Endometrium (tissue), 2 donors: ENCODE measurements around the gene TSPOAP1.

Experiments used
- FAIRE-seq: peaks from 2 replicates; lab custom pipeline; 2012; peaks lifted over from hg19 to GRCh38; lab: Jason Lieb, UNC
- donor health status: control.
- donor health status: control.

TSPOAP1 gene

DNA sequence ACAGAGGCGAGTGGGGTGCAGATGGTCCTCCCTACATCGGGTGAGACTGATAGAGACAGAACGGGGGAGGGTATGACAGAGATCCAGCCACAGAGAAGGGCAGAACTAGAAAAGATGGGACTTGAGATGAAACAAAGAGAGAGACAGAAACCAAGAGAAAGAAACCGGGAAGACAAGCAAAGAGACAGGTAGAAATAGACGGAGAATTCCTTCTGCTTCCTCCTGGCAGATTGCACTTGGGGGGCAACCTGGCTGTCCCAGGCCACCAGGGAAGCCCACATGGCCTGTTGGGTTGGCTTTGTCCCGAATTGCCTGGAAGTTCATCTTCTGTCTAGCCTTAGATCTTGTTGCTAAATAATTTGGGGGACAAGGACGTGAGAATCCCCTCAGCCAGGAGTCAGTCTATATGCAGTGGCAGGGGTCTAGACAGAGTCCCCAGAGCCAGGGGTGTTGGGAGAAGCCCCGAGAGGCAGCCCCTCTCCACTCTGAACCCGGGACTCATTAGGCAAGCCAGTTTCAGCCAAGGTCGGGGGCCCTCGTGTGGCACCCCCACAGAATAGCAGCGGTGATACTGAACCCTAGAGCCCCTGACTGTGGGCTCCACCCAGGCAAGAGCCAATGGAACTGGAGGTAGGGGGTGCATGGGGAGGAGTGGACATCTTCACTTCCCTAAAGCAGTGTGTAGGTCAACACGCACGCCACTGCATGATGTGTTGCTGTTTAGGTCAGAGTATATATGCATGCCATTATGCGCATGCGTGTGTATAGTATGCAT lies 627 bp upstream of the TSPOAP1 start:
- FAIRE-seq: no peak

DNA sequence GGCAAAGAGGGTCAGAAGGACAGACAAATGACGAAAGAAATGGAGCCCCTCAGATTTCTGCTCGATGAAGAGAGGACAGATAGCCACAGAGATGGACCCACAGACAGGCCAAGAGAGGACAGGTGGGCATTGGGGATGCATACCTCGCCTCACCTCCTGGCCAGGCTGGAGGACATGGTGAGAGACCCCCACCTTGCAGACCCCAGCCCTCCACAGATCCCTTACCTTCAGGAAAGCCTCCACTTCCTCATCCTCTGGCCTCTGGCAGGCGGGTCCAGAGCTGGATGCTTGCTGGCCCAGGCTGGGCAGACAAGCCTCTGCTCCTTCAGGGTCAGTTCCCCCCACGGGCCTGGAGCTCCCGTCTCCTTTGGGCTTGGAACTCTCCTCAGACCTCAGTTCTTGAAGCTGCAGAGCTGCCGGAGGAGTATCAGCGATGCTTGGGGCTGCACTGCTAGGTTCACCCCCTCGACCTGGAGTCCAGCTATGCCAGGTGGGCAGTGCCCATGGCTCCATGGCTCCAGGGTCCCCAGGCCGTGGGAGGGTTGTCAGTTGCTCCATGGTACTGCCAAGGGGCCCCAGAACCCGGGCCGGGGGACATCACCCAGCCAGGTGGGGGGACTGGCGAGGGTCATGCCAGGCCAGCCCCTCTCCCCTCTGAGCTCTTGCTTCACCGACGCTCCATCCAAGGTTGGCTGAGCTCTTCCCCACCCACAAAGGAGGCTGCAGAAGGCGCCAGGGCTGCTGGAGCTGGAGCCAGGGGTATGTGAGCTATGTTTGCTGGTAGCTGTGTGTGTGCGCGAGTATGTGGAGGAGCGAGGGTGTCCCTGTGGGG lies 1.0 kb downstream of the TSPOAP1 start:
- no peak for FAIRE-seq

- no peak for FAIRE-seq
Measured at GRCh38 chr17:58326609-58327362, 1.8 kb downstream of the TSPOAP1 start.

- FAIRE-seq: no peak
Measured at GRCh38 chr17:58325976-58326468, 2.6 kb downstream of the TSPOAP1 start.

- no peak for FAIRE-seq
Measured at GRCh38 chr17:58325289-58325726, 3.3 kb downstream of the TSPOAP1 start.

DNA sequence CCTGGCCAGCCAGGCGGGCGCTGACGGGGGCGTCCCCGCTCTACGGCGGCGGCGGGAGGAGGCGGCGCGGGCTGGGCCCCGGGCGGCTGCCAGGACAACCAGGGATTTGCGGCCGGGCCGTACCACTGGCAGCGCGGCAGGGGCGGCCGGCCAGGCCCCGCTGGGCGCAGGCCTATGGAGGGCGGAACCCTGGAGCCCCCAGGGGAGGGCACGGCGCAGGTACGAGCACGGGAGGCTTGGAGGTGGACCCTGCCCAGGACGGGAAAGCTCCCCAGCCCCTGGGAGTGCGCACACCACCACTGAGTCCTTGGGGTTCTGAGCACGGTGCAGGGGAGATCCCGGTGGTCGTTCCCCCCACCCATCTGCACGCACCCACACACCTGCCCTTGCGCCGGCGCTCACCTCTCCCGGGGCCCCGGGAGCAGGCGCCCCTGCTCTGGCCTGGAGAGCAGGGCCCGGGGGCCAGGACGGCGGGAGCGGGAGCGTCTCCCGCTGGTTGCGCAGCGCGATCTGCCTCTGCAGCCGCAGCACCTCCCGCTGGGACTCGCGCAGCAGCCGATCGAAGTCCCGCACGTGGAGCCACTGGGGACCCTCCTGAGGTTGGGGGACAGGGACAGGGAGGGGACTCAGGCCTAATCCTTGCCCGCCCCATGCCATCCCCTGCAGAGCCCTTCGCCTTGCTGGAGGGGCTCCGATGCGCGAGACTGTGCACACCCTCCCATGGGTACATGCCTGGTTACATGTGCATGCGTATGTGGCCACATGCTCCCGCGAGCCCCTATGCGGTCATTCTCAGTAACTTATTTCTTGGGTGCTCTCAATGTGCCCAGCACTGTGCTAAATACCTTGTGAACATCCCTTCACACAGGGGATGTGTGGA lies 3.9 kb downstream of the TSPOAP1 start:
- no peak for FAIRE-seq

DNA sequence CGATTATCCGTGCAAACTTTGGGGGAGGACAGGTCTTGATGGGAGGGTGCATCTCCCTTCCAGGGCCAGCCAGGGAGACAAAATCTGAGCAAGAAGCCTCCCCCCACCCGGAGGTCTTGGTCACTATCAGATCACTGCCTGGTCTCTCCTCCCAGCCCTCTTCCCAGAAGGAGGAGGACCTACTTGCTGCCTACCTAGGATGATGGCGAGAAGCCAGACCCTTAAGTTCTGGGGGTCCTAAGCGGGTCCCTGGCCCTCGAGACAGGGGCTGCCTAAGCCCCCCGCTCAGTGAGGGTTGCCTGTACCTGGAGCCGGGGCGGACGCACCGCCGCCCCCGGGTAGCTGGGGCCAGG lies 4.6 kb downstream of the TSPOAP1 start:
- no peak for FAIRE-seq

DNA sequence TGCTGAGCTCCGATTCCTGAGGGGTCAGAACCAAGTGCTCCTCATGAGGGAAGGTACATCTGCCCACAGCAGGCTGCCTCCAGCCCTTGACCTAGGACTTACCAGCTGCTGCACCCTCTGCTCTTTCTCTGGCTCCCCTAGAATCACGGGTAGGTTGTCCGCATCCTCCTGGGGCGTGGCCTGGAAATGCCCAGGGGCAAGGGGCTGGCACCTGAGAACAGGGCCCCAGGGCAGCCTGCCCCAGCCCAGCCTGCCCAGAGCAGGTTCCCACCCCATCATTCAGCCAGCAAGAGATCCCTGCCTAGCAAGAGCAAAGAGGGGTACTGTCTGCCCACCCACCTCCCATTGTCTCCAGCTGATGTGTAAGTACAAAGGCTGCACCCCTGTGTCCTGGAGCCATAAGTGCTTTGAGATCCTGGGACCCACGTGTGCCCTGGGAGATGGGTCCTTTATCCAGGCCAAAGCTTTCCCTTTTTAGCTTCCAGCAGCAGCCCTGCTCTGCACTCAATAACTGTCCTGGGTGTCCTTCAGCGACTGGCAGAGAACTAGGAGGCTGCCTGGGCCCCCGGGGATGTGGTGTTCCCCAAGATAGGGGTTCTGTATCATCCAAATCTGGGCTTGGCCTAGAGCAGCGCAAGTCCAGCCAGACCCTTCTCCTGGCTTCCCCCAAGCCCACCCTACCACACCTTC lies 5.1 kb downstream of the TSPOAP1 start:
- FAIRE-seq: no peak

DNA sequence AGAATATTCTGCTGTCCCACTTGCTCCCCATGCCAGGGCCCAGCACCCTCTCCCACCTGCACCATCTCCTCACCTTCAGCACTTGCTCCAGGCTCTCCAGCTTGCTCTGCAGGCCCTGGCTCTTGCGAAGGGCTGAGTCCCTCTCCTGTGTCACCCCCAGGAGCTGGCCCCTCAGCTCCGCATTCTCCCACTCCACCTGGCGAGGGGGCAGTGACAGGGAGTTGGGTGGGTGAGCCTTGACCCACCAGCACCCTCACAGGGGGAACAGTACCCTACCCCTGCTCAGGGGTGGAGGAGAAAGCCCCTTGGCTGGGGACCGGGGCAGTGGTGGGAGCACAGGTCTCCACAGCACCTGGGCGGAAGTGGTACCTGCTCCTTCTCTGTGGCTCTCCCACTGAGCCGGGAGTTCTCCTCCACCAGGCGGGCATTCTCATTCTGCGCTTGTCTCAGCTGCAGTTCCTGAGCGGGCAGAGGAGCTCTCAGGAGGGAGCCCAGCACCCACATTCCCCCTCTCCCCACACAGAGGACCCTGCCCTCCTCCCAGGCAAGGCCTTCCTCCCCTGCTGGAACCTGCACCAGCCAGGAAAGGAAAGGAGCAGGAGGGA lies 5.9 kb downstream of the TSPOAP1 start:
- FAIRE-seq: no peak

GRCh38 chr17:58321571-58322525 lies 6.7 kb downstream of the TSPOAP1 start:
- no peak for FAIRE-seq

DNA sequence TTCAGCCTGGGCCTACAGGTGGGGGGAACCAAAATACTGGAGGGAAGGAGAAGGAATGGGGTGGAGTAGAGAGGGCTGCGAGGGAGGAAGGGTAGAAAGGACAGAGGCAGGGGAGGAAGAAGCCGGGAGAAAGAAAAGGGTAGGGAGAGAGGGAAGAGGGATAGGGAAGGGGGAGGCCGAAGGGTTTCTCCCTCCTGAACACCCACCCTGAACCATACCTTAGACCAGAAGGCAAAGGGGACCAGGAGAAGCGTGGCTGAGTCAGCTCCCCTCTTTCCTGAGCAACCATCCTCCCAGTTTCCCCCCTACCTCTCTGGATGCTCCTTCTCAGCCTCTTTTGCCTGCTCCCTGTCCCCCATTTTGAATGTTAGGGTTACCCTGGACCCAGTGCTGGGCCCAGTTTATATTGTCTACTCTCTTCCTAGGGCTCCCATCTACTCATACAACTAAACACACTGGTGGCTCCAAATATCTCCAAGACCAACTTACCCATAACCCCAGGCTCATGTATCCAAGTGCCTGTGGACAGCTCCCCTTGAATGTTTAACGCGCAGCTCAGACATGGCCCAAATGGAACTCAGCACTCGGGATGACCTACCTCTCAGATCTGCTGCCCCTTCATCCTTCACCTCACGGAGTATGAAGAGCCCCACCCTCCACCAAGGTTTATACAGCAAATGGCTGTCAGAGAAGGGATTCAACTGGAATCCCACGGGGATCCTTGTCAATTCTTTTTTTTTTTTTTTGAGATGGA lies 7.8 kb downstream of the TSPOAP1 start:
- FAIRE-seq: no peak

GRCh38 chr17:58320163-58320558 lies 8.4 kb downstream of the TSPOAP1 start:
- FAIRE-seq: no peak

DNA sequence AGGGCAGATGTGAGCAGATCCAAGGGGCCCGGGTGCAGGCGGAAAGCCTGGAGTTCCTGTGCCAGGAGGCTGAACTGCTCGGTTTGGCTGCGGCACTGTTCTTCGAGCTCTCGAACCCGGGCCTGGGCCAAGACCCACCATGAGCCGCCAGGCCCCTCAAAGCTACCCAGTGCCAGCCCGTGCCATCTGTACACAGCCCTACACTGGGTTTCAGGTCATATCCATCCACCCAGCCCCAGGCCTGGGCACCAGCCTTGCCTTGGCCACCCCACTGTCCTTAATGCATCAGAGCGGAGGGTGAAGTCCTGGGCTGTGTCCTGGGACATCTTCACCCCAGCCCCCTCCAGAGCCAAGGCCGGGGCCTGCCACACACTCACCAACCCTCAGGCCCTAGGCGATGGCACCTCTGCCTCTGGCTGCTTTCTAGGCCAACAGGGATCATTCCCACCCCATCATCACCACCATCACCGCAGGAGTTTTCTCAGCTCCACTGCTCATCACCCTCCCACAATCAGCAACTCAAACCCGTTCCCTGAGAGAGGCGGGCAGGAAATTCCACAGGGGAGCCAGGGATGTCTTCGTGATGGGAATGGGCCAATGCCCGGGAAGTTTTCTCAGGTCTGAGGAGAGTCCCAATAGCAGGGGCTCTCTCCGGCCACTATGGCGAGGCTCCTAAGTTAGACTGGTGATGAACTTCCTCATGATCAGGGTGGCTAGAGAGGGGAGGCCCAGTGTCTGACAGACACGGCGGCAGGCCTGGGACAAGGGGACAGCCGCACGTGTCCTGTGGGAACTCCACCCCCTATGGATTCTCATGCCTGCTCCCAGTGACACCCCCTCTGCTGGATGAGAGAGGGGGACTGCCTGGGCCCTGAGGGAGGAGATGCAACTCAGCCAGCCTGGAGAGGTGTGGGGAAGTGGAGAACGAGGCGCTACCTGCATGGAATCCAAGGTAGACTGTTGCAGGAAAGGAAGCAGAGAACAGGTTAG lies 9.1 kb downstream of the TSPOAP1 start:
- no peak for FAIRE-seq

- FAIRE-seq: no peak
Measured at GRCh38 chr17:58318627-58319172, 9.9 kb downstream of the TSPOAP1 start.

- no peak for FAIRE-seq
Measured at GRCh38 chr17:58318065-58318481, 10.5 kb downstream of the TSPOAP1 start.

DNA sequence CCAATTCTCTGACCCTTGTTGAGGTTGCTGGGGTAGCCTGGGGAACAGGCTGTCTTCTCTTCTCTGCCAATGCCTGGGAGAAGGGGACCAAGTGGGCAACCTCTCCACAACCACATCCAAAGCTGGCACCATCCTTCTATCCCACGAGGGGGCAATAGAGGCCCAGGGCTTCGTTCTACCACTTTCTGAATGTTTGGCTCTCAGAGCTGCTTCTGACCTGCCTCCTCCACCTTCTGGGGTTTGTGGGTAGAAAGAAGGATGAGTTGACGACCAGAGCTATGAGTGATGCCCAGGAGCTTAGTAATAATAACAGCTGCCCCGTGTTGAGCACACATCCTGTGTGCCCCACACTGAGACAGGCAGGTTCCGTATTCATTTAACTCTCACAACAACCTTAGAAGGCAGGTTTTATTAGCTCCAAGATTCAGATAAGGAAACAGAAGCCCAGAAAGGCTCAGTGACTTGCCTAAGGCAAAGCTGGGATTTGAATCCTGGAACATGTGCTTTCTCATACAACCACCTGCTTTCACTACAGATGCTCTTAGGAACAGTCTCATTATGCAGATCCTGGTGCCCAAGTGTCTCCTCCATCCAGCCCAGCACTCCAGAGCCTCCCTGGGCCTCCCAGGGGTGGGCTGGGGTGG lies 11.1 kb downstream of the TSPOAP1 start:
- no peak for FAIRE-seq
